Glutamatergic neuron (in vitro differentiated cells): Measurements from ENCODE around the gene VSIG2. TPM values are rescaled to one million over a fixed set of nuclear protein-coding genes. Genes with fewer than 3 reads are reported as not detected.

Experiments used
- DNase-seq: peaks from one replicate; pipeline ENCODE4 v3.0.0; 2022
- H3K27ac Mint-ChIP-seq: one replicate; pipeline ENCODE4 v1.8.0; 2020; ENCODE audit warnings: mild to moderate bottlenecking, mixed read lengths, inconsistent platforms; ENCODE audit not compliant: unreplicated experiment
- H3K27me3 Mint-ChIP-seq: one replicate; pipeline ENCODE4 v1.8.0; 2020; ENCODE audit warnings: mild to moderate bottlenecking, moderate library complexity, mixed read lengths, inconsistent platforms; ENCODE audit not compliant: unreplicated experiment
- H3K36me3 Mint-ChIP-seq: one replicate; pipeline ENCODE4 v1.8.0; 2020; ENCODE audit warnings: mild to moderate bottlenecking, mixed read lengths, inconsistent platforms; ENCODE audit not compliant: unreplicated experiment
- H3K4me1 Mint-ChIP-seq: one replicate; pipeline ENCODE4 v1.8.0; 2020; ENCODE audit warnings: mild to moderate bottlenecking, low read depth, mixed read lengths, inconsistent platforms; ENCODE audit not compliant: unreplicated experiment
- H3K4me3 Mint-ChIP-seq: one replicate; pipeline ENCODE4 v1.8.0; 2020; ENCODE audit warnings: mild to moderate bottlenecking, mixed read lengths, inconsistent platforms; ENCODE audit not compliant: unreplicated experiment
- H3K9me3 Mint-ChIP-seq: one replicate; pipeline ENCODE4 v1.8.0; 2020; ENCODE audit warnings: mild to moderate bottlenecking, moderate library complexity, mixed read lengths, inconsistent platforms; ENCODE audit not compliant: unreplicated experiment
- total RNA-seq: library from RNA; stranded (reverse); fragmentation: NEBNext Ultra II Directional; extraction: Animal tissue kit (Norgen Biotek cat#: 25700); gene quantifications from one replicate; pipeline ENCODE4 v1.2.1, GENCODE V29; 2021; ENCODE audit not compliant: unreplicated experiment
- TF ChIP-seq, protein P1 (sequence below): fragments of 200-600 bp; sonication (generic); IDR thresholded peaks from one replicate; pipeline ENCODE4 v1.5.0; 2021; ENCODE audit not compliant: partially characterized antibody, unreplicated experiment

The VSIG2 gene
- total RNA-seq, 1 donor from 2014 or later: not detected

DNA sequence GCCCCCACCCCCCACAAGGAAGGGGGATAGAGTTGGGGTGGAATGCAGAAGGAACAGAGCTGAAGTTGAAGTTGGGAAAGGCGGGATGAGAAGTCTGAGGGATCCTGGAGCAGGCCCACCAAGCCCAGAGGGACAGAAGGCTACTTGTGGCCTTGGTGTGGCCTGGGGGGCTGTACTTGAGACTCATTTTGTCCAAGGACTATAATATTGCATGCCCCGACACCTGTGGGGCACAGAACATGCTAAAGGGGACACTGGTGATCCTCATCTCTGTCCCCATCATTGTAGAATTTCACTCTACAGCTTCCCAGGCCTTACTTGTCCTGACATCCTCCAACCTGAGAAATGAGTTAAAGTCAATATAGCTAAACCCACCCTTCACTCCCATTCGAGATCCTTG lies 8.8 kb upstream of the VSIG2 start:
- no peak for DNase-seq
- peaks cover 8% of the 10 kb centered on the region for H3K4me1 Mint-ChIP-seq
- no peak overlapping the region for H3K4me3 Mint-ChIP-seq
- peaks cover 40% of the 10 kb centered on the region for H3K27me3 Mint-ChIP-seq
- H3K9me3 Mint-ChIP-seq: no peaks in the 10 kb centered on the region
- TF ChIP-seq, protein P1, sequence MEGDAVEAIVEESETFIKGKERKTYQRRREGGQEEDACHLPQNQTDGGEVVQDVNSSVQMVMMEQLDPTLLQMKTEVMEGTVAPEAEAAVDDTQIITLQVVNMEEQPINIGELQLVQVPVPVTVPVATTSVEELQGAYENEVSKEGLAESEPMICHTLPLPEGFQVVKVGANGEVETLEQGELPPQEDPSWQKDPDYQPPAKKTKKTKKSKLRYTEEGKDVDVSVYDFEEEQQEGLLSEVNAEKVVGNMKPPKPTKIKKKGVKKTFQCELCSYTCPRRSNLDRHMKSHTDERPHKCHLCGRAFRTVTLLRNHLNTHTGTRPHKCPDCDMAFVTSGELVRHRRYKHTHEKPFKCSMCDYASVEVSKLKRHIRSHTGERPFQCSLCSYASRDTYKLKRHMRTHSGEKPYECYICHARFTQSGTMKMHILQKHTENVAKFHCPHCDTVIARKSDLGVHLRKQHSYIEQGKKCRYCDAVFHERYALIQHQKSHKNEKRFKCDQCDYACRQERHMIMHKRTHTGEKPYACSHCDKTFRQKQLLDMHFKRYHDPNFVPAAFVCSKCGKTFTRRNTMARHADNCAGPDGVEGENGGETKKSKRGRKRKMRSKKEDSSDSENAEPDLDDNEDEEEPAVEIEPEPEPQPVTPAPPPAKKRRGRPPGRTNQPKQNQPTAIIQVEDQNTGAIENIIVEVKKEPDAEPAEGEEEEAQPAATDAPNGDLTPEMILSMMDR: no peak
- no peaks in the 10 kb centered on the region for H3K36me3 Mint-ChIP-seq
- H3K27ac Mint-ChIP-seq: no peak overlapping the region

GRCh38 chr11:124760205-124760652 lies 8.2 kb upstream of the VSIG2 start:
- TF ChIP-seq, protein P1: no peak
- no peak overlapping the region for H3K27ac Mint-ChIP-seq

DNA sequence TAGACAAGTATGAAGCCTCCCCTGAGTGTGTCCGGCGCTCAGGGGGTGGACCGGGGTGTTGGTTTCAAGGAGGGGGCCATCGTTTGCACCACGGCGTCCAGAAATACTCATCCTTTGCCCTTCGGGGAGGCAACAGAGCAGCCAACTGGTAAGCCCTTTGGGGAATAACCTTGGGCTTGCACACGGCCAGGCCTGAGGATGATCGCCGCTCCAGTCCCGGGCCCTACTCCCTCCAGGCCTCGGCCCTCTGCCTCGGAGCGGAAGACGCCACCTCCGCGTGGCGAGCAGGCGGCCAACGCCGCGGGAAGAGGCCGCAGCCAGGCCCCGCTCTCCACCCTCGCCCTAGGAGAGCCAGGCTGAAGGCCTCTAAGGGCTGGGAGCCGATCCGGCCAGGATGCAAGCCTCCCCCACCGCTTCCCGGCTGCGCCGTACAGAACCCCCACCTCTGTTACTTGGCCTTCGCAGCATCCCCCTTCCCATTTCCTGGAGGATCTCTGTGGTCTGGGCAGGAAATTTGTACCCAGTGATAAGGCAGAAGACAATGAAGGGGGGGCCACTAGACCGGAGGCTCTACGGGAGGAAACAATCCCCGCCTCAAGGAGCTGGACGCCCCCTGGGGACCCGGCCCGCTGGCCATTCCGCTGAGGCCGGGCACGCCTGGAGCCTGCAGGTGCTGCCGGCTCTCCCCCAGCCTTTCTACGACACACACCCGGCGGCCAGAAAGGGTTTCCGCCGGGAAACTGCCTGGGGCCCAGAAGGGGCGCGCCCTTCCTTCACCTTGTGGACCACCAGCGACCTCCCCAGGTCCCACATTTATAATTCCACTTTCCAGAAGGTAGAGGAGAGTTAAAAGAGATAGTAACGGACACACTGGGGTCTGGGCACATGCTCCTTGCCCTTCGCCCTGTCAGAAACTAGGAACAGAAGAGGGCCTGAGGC lies 7.5 kb upstream of the VSIG2 start:
- peaks cover 44% of the 10 kb centered on the region for H3K27me3 Mint-ChIP-seq
- H3K4me3 Mint-ChIP-seq: peak overlapping the region; percentile 91
- H3K27ac Mint-ChIP-seq: no peak overlapping the region
- peaks cover 3% of the 10 kb centered on the region for H3K9me3 Mint-ChIP-seq
- TF ChIP-seq, protein P1: no peak
- DNase-seq: peak; percentile 54
- H3K36me3 Mint-ChIP-seq: no peaks in the 10 kb centered on the region
- H3K4me1 Mint-ChIP-seq: peaks cover 12% of the 10 kb centered on the region

More at GRCh38 chr11:124760205-124760652, 8.2 kb upstream of the VSIG2 start:
- Mint-ChIP-seq H3K9me3 (no peaks in the 10 kb centered on the region), H3K27me3 (peaks cover 40% of the 10 kb centered on the region), H3K4me1 (peaks cover 8% of the 10 kb centered on the region), H3K36me3 (no peaks in the 10 kb centered on the region), H3K4me3 (peak overlapping the region; percentile 77)
- DNase-seq: peak; percentile 24

- TF ChIP-seq, protein P1: peak; percentile 83
- Mint-ChIP-seq H3K4me1 (peaks cover 12% of the 10 kb centered on the region), H3K9me3 (peaks cover 3% of the 10 kb centered on the region), H3K36me3 (no peaks in the 10 kb centered on the region), H3K4me3 (peak overlapping the region; percentile 91), H3K27me3 (peaks cover 52% of the 10 kb centered on the region), H3K27ac (no peak overlapping the region)
- DNase-seq: peak; percentile 89
Observed at GRCh38 chr11:124758355-124759265, 6.6 kb upstream of the VSIG2 start.
